Measurements from ENCODE around the gene ABCB10. TPM values are rescaled to one million over a fixed set of nuclear protein-coding genes. Genes with fewer than 3 reads are reported as not detected.

ABCB10 gene
- total RNA-seq, 1 experiment from 2014 or later, result 20.0 TPM

- BruUV-seq (replicated peaks), result no TSS peak
- no peaks in the 10 kb centered on the region for H3K27me3 ChIP-seq (replicated peaks; ENCODE audit: insufficient read depth, low read depth, low read length, poor library complexity)
- ChIA-PET POLR2A (ENCODE audit: low non-redundant PET) (no interaction called here), CTCF (no interaction called here)
- TF ChIP-seq CTCF (conservative IDR thresholded peaks at IDR 0.05; ENCODE audit: low read depth, low read length) (no peak), EZH2 (IDR thresholded peaks at IDR 0.05; ENCODE audit: borderline replicate concordance, low read depth, low read length, poor library complexity, severe bottlenecking) (no peak)
- no peak overlapping the region for H3K4me3 ChIP-seq (ENCODE audit: low read depth, low read length, poor library complexity, severe bottlenecking)
- H3K36me3 ChIP-seq (ENCODE audit: insufficient read depth, low read length, poor library complexity, severe bottlenecking), result peaks cover 27% of the 10 kb centered on the region
- no peaks in the 10 kb centered on the region for H3K4me1 ChIP-seq (ENCODE audit: insufficient read depth, low read length, poor library complexity, severe bottlenecking)
- no peaks in the 10 kb centered on the region for H3K9me3 ChIP-seq (ENCODE audit: low read depth, low read length, poor library complexity, severe bottlenecking)
- DNase-seq (ENCODE audit: low spot score), result no peak
- H3K27ac ChIP-seq (ENCODE audit: low read depth, low read length, poor library complexity, severe bottlenecking), result no peak overlapping the region
- intact Hi-C loops (cut with micrococcal nuclease; ENCODE audit: unreplicated experiment), result no loop called here
Observed at GRCh38 chr1:229600229-229600628, 41.7 kb upstream of the ABCB10 start.

GRCh38 chr1:229599218-229599954, 40.9 kb upstream of the ABCB10 start:
- TF ChIP-seq CTCF (conservative IDR thresholded peaks at IDR 0.05; ENCODE audit: low read depth, low read length) (no peak), EZH2 (IDR thresholded peaks at IDR 0.05; ENCODE audit: borderline replicate concordance, low read depth, low read length, poor library complexity, severe bottlenecking) (no peak)
- Histone ChIP-seq H3K36me3 (ENCODE audit: insufficient read depth, low read length, poor library complexity, severe bottlenecking) (peaks cover 31% of the 10 kb centered on the region), H3K27me3 (replicated peaks; ENCODE audit: insufficient read depth, low read depth, low read length, poor library complexity) (no peaks in the 10 kb centered on the region), H3K27ac (ENCODE audit: low read depth, low read length, poor library complexity, severe bottlenecking) (no peak overlapping the region), H3K4me1 (ENCODE audit: insufficient read depth, low read length, poor library complexity, severe bottlenecking) (no peaks in the 10 kb centered on the region), H3K4me3 (ENCODE audit: low read depth, low read length, poor library complexity, severe bottlenecking) (no peak overlapping the region), H3K9me3 (ENCODE audit: low read depth, low read length, poor library complexity, severe bottlenecking) (no peaks in the 10 kb centered on the region)
- intact Hi-C loops (cut with micrococcal nuclease; ENCODE audit: unreplicated experiment), result no loop called here
- ChIA-PET CTCF (no interaction called here), POLR2A (ENCODE audit: low non-redundant PET) (no interaction called here)
- no peak for DNase-seq (ENCODE audit: low spot score)
- no TSS peak for BruUV-seq (replicated peaks)

- Histone ChIP-seq H3K27ac (ENCODE audit: low read depth, low read length, poor library complexity, severe bottlenecking) (no peak overlapping the region), H3K4me1 (ENCODE audit: insufficient read depth, low read length, poor library complexity, severe bottlenecking) (no peaks in the 10 kb centered on the region), H3K9me3 (ENCODE audit: low read depth, low read length, poor library complexity, severe bottlenecking) (no peaks in the 10 kb centered on the region), H3K27me3 (replicated peaks; ENCODE audit: insufficient read depth, low read depth, low read length, poor library complexity) (no peaks in the 10 kb centered on the region), H3K4me3 (ENCODE audit: low read depth, low read length, poor library complexity, severe bottlenecking) (no peak overlapping the region), H3K36me3 (ENCODE audit: insufficient read depth, low read length, poor library complexity, severe bottlenecking) (peaks cover 37% of the 10 kb centered on the region)
- ChIA-PET CTCF (no interaction called here), POLR2A (ENCODE audit: low non-redundant PET) (no interaction called here)
- TF ChIP-seq CTCF (conservative IDR thresholded peaks at IDR 0.05; ENCODE audit: low read depth, low read length) (no peak), EZH2 (IDR thresholded peaks at IDR 0.05; ENCODE audit: borderline replicate concordance, low read depth, low read length, poor library complexity, severe bottlenecking) (no peak)
- no TSS peak for BruUV-seq (replicated peaks)
- no peak for DNase-seq (ENCODE audit: low spot score)
- intact Hi-C loops (cut with micrococcal nuclease; ENCODE audit: unreplicated experiment), result no loop called here
Observed at GRCh38 chr1:229597877-229598276, 39.4 kb upstream of the ABCB10 start.

All from A673 (cell line).